ENCODE results near the gene MGAT4C.

The MGAT4C gene

DNA sequence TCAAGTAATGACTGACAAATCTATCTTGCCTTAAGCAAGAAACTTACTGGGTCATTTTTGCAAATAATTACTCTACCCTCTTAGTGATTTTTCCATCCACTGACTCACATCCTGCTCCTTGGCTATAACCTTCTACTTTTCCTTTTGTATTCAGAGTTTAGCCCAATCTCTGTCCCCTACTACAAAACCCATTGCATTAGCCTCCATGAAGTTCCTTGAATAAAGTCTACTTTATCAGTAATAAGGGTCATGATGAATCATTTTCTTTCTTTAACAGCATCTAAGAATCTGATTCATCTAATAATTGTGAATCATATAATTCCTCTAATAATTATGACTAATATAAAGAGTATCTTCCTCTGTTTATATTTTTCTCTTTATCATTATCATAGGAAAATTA, 249.5 kb downstream of the MGAT4C start:
- Histone ChIP-seq H3K4me1 (ENCODE audit: control insufficient read depth, insufficient read depth, low read length) (no peaks in the 10 kb centered on the region), H3K9ac (ENCODE audit: low read length) (no peak overlapping the region), H3K4me3 (ENCODE audit: low read length) (no peak overlapping the region), H3K36me3 (ENCODE audit: control insufficient read depth, insufficient read depth, low read length) (no peaks in the 10 kb centered on the region), H3K27me3 (ENCODE audit: control insufficient read depth, insufficient read depth, low read length) (no peaks in the 10 kb centered on the region), H3K9me3 (ENCODE audit: control insufficient read depth, low read length) (no peaks in the 10 kb centered on the region)

DNA sequence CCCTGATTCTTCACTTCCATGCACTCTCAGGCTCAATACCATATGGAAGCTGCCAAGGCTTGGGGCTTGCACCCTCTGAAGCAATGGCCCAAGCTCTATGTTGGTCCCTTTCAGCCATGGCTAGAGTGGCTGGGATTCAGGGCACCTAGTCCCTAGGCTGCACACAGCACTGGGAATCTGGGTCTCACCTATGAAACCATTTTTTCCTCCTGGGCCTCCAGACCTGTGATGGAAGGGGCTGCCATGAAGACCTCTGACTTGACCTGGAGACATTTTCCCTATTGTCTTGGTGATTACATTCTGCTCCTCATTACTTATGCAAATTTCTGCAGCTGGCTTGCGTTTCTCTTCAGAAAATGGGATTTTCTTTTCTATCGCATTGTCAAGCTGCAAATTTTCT, 258.1 kb downstream of the MGAT4C start:
- no peaks in the 10 kb centered on the region for H3K4me1 ChIP-seq (ENCODE audit: control insufficient read depth, insufficient read depth, low read length)
- no peaks in the 10 kb centered on the region for H3K36me3 ChIP-seq (ENCODE audit: control insufficient read depth, insufficient read depth, low read length)
- H3K4me3 ChIP-seq (ENCODE audit: low read length) = no peak overlapping the region
- no peak overlapping the region for H3K9ac ChIP-seq (ENCODE audit: low read length)
- H3K27me3 ChIP-seq (ENCODE audit: control insufficient read depth, insufficient read depth, low read length) = no peaks in the 10 kb centered on the region
- no peaks in the 10 kb centered on the region for H3K9me3 ChIP-seq (ENCODE audit: control insufficient read depth, low read length)

DNA sequence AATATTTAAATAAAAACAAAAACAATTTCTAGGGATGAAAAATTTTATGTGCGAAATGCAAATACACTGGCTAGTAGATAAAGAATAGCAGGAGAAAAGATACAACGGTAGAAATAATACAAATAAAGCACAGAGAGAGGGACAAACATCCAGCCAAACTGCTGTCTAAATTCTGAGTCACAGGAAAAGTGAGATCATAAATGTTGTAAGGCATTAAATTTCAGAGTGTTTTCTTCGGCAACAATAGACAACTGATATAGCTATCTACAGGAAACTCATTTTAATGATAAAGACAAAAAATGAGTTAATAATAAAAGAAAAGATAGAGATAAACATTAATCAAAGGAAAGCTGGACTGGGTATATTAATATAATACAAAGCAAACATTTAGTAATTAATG, 259.9 kb downstream of the MGAT4C start:
- H3K9me3 ChIP-seq (ENCODE audit: control insufficient read depth, low read length) = no peaks in the 10 kb centered on the region
- H3K36me3 ChIP-seq (ENCODE audit: control insufficient read depth, insufficient read depth, low read length) = no peaks in the 10 kb centered on the region
- H3K9ac ChIP-seq (ENCODE audit: low read length) = no peak overlapping the region
- no peaks in the 10 kb centered on the region for H3K27me3 ChIP-seq (ENCODE audit: control insufficient read depth, insufficient read depth, low read length)
- no peaks in the 10 kb centered on the region for H3K4me1 ChIP-seq (ENCODE audit: control insufficient read depth, insufficient read depth, low read length)
- no peak overlapping the region for H3K4me3 ChIP-seq (ENCODE audit: low read length)

DNA sequence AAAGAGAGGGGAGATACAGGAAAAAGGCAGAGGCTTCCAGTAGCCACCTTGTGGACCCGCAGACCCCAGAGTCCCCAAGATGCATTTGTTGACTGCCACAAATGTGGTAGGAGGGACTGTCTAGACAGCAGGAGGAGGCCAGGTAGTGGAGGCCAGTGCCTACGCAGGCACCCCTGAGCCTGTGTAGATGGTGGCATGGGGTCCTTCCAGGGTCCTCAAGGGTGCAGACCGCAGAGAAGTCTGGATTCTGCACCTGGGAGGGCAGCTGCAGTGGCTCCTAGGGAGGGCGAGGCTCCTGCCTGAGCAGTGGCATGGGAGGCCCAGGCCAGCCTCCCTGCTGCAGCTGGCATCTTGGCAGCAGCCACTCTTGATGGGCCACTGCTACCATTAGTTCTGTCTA, 262.4 kb downstream of the MGAT4C start:
- H3K4me1 ChIP-seq (ENCODE audit: control insufficient read depth, insufficient read depth, low read length) = no peaks in the 10 kb centered on the region
- no peak overlapping the region for H3K9ac ChIP-seq (ENCODE audit: low read length)
- H3K36me3 ChIP-seq (ENCODE audit: control insufficient read depth, insufficient read depth, low read length) = no peaks in the 10 kb centered on the region
- H3K9me3 ChIP-seq (ENCODE audit: control insufficient read depth, low read length) = no peaks in the 10 kb centered on the region
- H3K27me3 ChIP-seq (ENCODE audit: control insufficient read depth, insufficient read depth, low read length) = no peaks in the 10 kb centered on the region
- no peak overlapping the region for H3K4me3 ChIP-seq (ENCODE audit: low read length)

DNA sequence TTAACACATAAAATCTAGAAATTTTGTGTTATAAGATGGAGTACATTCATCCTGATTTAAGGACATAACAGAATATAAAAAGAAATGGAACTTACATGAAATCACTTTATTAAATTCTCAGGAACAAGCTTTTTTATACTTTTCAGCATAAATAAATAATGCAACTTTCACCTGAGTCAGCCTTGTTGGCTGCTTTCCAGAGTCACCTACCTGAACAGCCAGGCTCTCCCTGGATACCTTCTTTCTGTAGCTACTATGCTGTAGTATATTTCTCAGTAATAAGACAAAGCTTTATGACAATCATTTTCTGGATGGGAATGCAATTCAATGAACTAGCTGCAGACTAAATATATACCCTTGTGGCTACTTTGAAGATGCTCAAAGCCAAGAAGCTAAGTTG, 270.2 kb downstream of the MGAT4C start:
- H3K27me3 ChIP-seq (ENCODE audit: control insufficient read depth, insufficient read depth, low read length) = no peaks in the 10 kb centered on the region
- no peaks in the 10 kb centered on the region for H3K36me3 ChIP-seq (ENCODE audit: control insufficient read depth, insufficient read depth, low read length)
- H3K9ac ChIP-seq (ENCODE audit: low read length) = no peak overlapping the region
- no peaks in the 10 kb centered on the region for H3K9me3 ChIP-seq (ENCODE audit: control insufficient read depth, low read length)
- H3K4me1 ChIP-seq (ENCODE audit: control insufficient read depth, insufficient read depth, low read length) = no peaks in the 10 kb centered on the region
- H3K4me3 ChIP-seq (ENCODE audit: low read length) = no peak overlapping the region

DNA sequence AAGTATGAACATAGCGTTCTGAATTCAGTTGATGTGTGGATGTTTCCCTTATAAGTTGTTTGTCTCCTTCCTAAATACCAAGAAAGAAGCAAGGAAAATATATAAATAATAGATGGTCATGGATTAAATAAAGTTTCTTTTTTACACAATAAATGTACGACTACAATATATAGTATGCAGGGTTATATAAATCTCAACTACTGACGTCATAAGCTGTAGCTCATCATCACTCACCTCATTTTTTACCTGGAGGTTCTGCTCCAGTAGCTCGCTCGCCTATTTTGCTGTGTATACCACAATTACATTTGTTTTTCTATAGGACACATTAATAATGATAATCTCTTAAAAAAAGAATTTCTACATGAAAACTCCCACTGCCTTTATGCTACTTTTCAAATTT, 272.6 kb downstream of the MGAT4C start:
- Histone ChIP-seq H3K4me1 (ENCODE audit: control insufficient read depth, insufficient read depth, low read length) (no peaks in the 10 kb centered on the region), H3K9me3 (ENCODE audit: control insufficient read depth, low read length) (no peaks in the 10 kb centered on the region), H3K4me3 (ENCODE audit: low read length) (no peak overlapping the region), H3K36me3 (ENCODE audit: control insufficient read depth, insufficient read depth, low read length) (no peaks in the 10 kb centered on the region), H3K27me3 (ENCODE audit: control insufficient read depth, insufficient read depth, low read length) (no peaks in the 10 kb centered on the region), H3K9ac (ENCODE audit: low read length) (no peak overlapping the region)

DNA sequence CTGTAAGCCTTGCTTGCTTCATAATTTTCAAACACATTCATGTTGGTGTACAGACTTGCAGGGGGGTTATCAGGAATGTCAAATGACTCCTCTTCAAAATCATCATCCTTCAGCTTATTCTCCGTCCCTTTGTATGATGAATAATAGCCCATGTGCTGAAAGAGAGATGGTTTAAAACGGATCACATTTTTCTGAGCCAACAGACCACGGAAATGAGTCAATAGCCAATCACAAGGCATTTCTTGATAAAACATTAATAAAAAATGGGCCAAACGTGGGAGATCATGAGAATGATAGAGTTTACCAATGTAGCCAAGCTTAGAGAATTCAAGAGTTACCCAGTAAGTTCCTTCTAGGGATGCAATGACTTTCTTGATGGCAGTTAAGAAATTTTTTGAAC, 276.6 kb downstream of the MGAT4C start:
- H3K9ac ChIP-seq (ENCODE audit: low read length) = no peak overlapping the region
- no peaks in the 10 kb centered on the region for H3K27me3 ChIP-seq (ENCODE audit: control insufficient read depth, insufficient read depth, low read length)
- no peaks in the 10 kb centered on the region for H3K36me3 ChIP-seq (ENCODE audit: control insufficient read depth, insufficient read depth, low read length)

DNA sequence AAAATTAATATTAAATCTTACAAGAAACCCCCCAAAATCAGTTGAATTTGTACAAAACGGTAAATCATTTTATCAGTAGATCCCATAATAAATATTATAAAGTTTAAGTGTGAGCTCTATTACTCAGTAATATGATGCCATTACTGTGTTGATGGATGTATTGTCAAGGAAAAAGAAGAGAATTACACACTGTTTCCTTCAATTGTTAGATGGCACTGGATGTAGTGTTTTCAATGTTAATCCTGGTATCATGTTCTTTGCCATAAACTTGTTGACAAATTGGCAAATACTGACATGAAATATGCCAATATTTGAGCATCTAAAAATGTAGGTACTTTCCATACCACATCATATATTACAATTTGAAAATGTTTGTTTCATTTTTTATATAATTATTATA, 280.5 kb downstream of the MGAT4C start:
- H3K4me3 ChIP-seq (ENCODE audit: low read length) = no peak overlapping the region
- H3K9ac ChIP-seq (ENCODE audit: low read length) = no peak overlapping the region
- no peaks in the 10 kb centered on the region for H3K9me3 ChIP-seq (ENCODE audit: control insufficient read depth, low read length)
- H3K4me1 ChIP-seq (ENCODE audit: control insufficient read depth, insufficient read depth, low read length) = no peaks in the 10 kb centered on the region
- H3K36me3 ChIP-seq (ENCODE audit: control insufficient read depth, insufficient read depth, low read length) = no peaks in the 10 kb centered on the region
- H3K27me3 ChIP-seq (ENCODE audit: control insufficient read depth, insufficient read depth, low read length) = no peaks in the 10 kb centered on the region

More for the DNA sequence above, 276.6 kb downstream of the MGAT4C start:
- Histone ChIP-seq H3K4me3 (ENCODE audit: low read length) (no peak overlapping the region), H3K9me3 (ENCODE audit: control insufficient read depth, low read length) (no peaks in the 10 kb centered on the region), H3K4me1 (ENCODE audit: control insufficient read depth, insufficient read depth, low read length) (no peaks in the 10 kb centered on the region)

DNA sequence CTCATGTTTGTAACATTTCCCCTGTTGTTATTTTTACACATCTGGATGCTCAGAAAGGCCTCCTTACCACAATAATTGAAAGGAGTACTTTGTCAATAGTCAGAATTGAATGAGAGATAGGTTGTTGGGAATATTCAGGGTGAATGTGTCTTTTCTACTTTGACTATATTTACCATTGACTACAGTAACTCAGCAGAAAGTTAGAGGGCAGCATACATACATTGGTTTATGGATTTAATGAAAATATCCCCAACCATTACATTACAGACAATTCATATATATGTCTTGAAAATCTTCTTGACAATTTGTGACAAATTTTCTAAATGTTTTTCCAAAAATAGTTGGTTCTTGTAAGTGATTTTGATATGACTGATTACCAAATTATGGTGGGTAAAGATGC, 284.4 kb downstream of the MGAT4C start:
- Histone ChIP-seq H3K9ac (ENCODE audit: low read length) (no peak overlapping the region), H3K4me3 (ENCODE audit: low read length) (no peak overlapping the region), H3K4me1 (ENCODE audit: control insufficient read depth, insufficient read depth, low read length) (no peaks in the 10 kb centered on the region), H3K9me3 (ENCODE audit: control insufficient read depth, low read length) (no peaks in the 10 kb centered on the region), H3K27me3 (ENCODE audit: control insufficient read depth, insufficient read depth, low read length) (no peaks in the 10 kb centered on the region), H3K36me3 (ENCODE audit: control insufficient read depth, insufficient read depth, low read length) (no peaks in the 10 kb centered on the region)

DNA sequence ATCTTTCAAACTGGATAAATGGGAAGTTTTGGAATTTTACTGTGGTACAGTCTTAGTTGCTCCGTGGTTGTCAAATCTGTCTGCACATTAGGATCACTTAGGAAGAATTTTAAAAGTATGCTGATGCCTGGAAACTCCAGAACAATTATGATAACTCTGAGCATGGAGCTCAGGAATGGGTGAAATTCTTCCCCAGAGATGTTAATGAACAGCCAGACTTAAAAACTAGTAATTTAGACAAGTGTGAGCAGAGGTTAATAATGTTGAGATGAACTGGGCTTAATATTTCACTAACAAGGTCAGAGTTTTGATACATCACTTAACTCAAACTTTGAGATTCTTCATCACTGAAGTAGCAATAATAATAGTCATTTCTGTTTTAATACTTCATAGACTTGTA, 287.6 kb downstream of the MGAT4C start:
- Histone ChIP-seq H3K9ac (ENCODE audit: low read length) (no peak overlapping the region), H3K27me3 (ENCODE audit: control insufficient read depth, insufficient read depth, low read length) (no peaks in the 10 kb centered on the region), H3K36me3 (ENCODE audit: control insufficient read depth, insufficient read depth, low read length) (no peaks in the 10 kb centered on the region), H3K4me1 (ENCODE audit: control insufficient read depth, insufficient read depth, low read length) (no peaks in the 10 kb centered on the region), H3K9me3 (ENCODE audit: control insufficient read depth, low read length) (no peaks in the 10 kb centered on the region), H3K4me3 (ENCODE audit: low read length) (no peak overlapping the region)

DNA sequence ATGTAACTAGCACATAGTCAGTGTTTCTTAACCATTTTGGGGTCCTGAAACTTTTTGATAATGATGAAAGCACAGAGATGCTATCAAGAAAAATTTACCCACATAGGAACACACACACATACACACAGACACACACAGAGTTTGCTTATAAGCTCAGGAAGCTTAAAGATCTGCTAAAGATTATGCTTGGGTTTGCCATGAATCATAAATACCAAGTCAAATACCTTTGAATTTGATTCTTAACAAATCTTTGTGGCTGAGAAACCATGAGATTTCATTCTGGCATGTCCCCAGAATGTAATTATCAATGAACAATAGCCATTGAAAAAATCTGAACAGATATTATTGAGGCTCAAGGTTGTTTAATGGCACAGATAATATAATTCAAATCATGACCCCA, 292.9 kb downstream of the MGAT4C start:
- Histone ChIP-seq H3K4me1 (ENCODE audit: control insufficient read depth, insufficient read depth, low read length) (no peaks in the 10 kb centered on the region), H3K9ac (ENCODE audit: low read length) (no peak overlapping the region), H3K9me3 (ENCODE audit: control insufficient read depth, low read length) (no peaks in the 10 kb centered on the region), H3K4me3 (ENCODE audit: low read length) (no peak overlapping the region), H3K27me3 (ENCODE audit: control insufficient read depth, insufficient read depth, low read length) (no peaks in the 10 kb centered on the region), H3K36me3 (ENCODE audit: control insufficient read depth, insufficient read depth, low read length) (no peaks in the 10 kb centered on the region)

DNA sequence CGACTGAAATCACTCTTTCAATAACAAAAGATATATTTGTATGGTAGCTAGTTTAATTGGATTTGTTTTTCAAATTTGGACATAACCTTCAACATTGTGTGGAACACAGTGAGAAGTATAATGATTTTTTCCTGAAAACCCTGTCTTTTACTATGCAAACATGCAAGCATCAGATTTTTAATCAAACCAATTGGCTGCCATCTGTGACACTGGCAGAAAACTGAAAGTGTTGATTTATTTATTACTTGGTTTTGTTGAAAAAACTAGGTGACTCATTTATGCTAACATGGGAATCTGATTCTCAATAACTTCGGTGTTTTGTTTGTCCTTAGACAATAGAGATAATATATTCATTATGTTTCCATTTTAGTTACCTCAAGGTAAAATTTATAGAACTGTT, 300.1 kb downstream of the MGAT4C start:
- no peaks in the 10 kb centered on the region for H3K9me3 ChIP-seq (ENCODE audit: control insufficient read depth, low read length)
- H3K27me3 ChIP-seq (ENCODE audit: control insufficient read depth, insufficient read depth, low read length) = no peaks in the 10 kb centered on the region
- no peaks in the 10 kb centered on the region for H3K4me1 ChIP-seq (ENCODE audit: control insufficient read depth, insufficient read depth, low read length)
- H3K4me3 ChIP-seq (ENCODE audit: low read length) = no peak overlapping the region
- H3K9ac ChIP-seq (ENCODE audit: low read length) = no peak overlapping the region
- no peaks in the 10 kb centered on the region for H3K36me3 ChIP-seq (ENCODE audit: control insufficient read depth, insufficient read depth, low read length)

DNA sequence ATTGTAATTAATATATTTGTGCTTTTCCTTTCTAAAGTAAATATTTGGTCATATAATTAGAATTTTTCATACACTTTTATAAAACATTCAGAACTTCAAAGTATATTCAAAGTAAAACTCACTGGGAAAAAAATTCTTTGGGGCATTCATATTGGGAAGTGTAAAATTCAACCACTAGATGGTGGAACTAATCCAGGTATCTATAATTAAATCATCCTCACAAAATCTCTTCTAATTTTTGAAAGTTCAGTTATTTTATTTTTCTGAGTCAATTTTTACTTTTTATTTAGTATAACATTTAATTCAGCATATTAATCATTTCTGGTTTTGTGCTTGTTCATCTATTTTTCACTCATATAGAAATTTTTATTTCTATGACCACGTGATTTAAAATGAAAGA, 301.1 kb downstream of the MGAT4C start:
- Histone ChIP-seq H3K27me3 (ENCODE audit: control insufficient read depth, insufficient read depth, low read length) (no peaks in the 10 kb centered on the region), H3K36me3 (ENCODE audit: control insufficient read depth, insufficient read depth, low read length) (no peaks in the 10 kb centered on the region), H3K9ac (ENCODE audit: low read length) (no peak overlapping the region), H3K4me1 (ENCODE audit: control insufficient read depth, insufficient read depth, low read length) (no peaks in the 10 kb centered on the region), H3K4me3 (ENCODE audit: low read length) (no peak overlapping the region), H3K9me3 (ENCODE audit: control insufficient read depth, low read length) (no peaks in the 10 kb centered on the region)

Data from mucosa of stomach (tissue), 1 donor.